Panc1 (cell line): ENCODE data around the gene HBG2.

Experiments
- CTCF ChIP-seq: fragments of 450-650 bp; IDR thresholded peaks from 2 replicates; pipeline ENCODE4 v1.5.1; 2017; ENCODE audit warnings: mild to moderate bottlenecking
- POLR2AphosphoS5 ChIP-seq: IDR thresholded peaks from 2 replicates; pipeline ENCODE4 v1.6.1; 2012; ENCODE audit warnings: mild to moderate bottlenecking, low read depth, low read length, moderate library complexity
- REST ChIP-seq, 2 experiments: IDR thresholded peaks; 2 replicates each; pipeline ENCODE4 v1.6.1; 2011 to 2012; ENCODE audit warnings: low read depth in 2 of 2, control low read depth in 1 of 2, low read length in 1 of 2, mild to moderate bottlenecking in 1 of 2, moderate library complexity in 1 of 2; ENCODE audit not compliant: insufficient read depth in 1 of 2
- TCF7L2 ChIP-seq: IDR thresholded peaks from 2 replicates; pipeline ENCODE4 v1.6.1; 2011; ENCODE audit warnings: mild to moderate bottlenecking, low read depth, low read length, inconsistent platforms

GRCh38 chr11:5240056-5240455 lies 14.5 kb downstream of the HBG2 start:
- TF ChIP-seq POLR2AphosphoS5, result no peak
- TF ChIP-seq TCF7L2, result no peak
- no peak for TF ChIP-seq CTCF
- TF ChIP-seq REST (IDR thresholded peaks at IDR 0.05; ENCODE audit: insufficient read depth in 1 of 2, low read depth in 2 of 2, low read length in 1 of 2), result no peak
